Liver (tissue), 9 donors: ENCODE data around the gene PNMA1. TPM values are rescaled to one million over a fixed set of nuclear protein-coding genes. Genes with fewer than 3 reads are reported as not detected.

ENCODE experiments used
- DNase-seq: peaks from one replicate; pipeline ENCODE4 v3.0.0-alpha.2; 2017; ENCODE audit warnings: low spot score
- H3K27ac ChIP-seq, 2 donors: one replicate each; pipeline ENCODE4 v1.7.0; 2013; ENCODE audit warnings: inconsistent platforms in 2 of 2, low read length in 2 of 2, control low read depth in 1 of 2, low read depth in 1 of 2, mild to moderate bottlenecking in 1 of 2
- H3K27me3 ChIP-seq, 4 donors: one replicate each; pipeline versions ENCODE4 v1.6.1 to v1.7.0; 2013; ENCODE audit warnings: low read length in 3 of 4, inconsistent platforms in 1 of 4, mild to moderate bottlenecking in 1 of 4, moderate library complexity in 1 of 4; ENCODE audit not compliant: control insufficient read depth in 4 of 4, insufficient read depth in 4 of 4
- H3K36me3 ChIP-seq, 4 donors: one replicate each; pipeline versions ENCODE4 v1.6.1 to v1.7.0; 2013; ENCODE audit warnings: low read length in 3 of 4, mild to moderate bottlenecking in 3 of 4, low read depth in 1 of 4, moderate library complexity in 1 of 4; ENCODE audit not compliant: control insufficient read depth in 4 of 4, insufficient read depth in 3 of 4
- H3K4me1 ChIP-seq, 4 donors: one replicate each; pipeline versions ENCODE4 v1.6.1 to v1.7.0; 2013; ENCODE audit warnings: low read length in 3 of 4, mild to moderate bottlenecking in 3 of 4, moderate library complexity in 1 of 4; ENCODE audit not compliant: control insufficient read depth in 4 of 4, insufficient read depth in 4 of 4
- H3K4me3 ChIP-seq, 3 donors: one replicate each; pipeline versions ENCODE4 v1.6.1 to v1.7.0; 2013; ENCODE audit warnings: low read length in 3 of 3, control low read depth in 1 of 3, low read depth in 1 of 3, mild to moderate bottlenecking in 1 of 3
- H3K9ac ChIP-seq, 2 donors: one replicate each; pipeline ENCODE4 v1.7.0; 2013; ENCODE audit warnings: low read length in 2 of 2, mild to moderate bottlenecking in 2 of 2, moderate library complexity in 2 of 2, control low read depth in 1 of 2, low read depth in 1 of 2
- H3K9me3 ChIP-seq, 4 donors: one replicate each; pipeline versions ENCODE4 v1.6.1 to v1.7.0; 2013; ENCODE audit warnings: low read length in 3 of 4; ENCODE audit not compliant: control insufficient read depth in 4 of 4
- EGR1 ChIP-seq, 2 donors: IDR thresholded peaks; 2 replicates each; pipeline ENCODE4 v1.6.1; 2016 to 2018; ENCODE audit warnings: antibody characterized with exemption in 2 of 2, low read depth in 2 of 2
- FOXA2 ChIP-seq: IDR thresholded peaks from 2 replicates; pipeline ENCODE4 v1.6.1; 2016; ENCODE audit warnings: antibody characterized with exemption
- GABPA ChIP-seq, 2 donors: IDR thresholded peaks in 1 of 2; conservative IDR thresholded peaks in 1 of 2; 2 replicates each; pipeline ENCODE4 v1.6.1; 2016; ENCODE audit warnings: antibody characterized with exemption in 2 of 2, mild to moderate bottlenecking in 1 of 2, moderate library complexity in 1 of 2
- HNF4G ChIP-seq: IDR thresholded peaks from 2 replicates; pipeline ENCODE4 v1.6.1; 2016; ENCODE audit warnings: antibody characterized with exemption
- JUND ChIP-seq, 2 donors: IDR thresholded peaks; 2 replicates each; pipeline ENCODE4 v1.6.1; 2016; ENCODE audit warnings: antibody characterized with exemption in 2 of 2
- NR2F2 ChIP-seq: IDR thresholded peaks from 2 replicates; pipeline ENCODE4 v1.6.1; 2016; ENCODE audit warnings: antibody characterized with exemption
- SP1 ChIP-seq: IDR thresholded peaks from 2 replicates; pipeline ENCODE4 v1.6.1; 2018; ENCODE audit warnings: antibody characterized with exemption, mild to moderate bottlenecking
- TAF1 ChIP-seq: conservative IDR thresholded peaks from 2 replicates; pipeline ENCODE4 v1.6.1; 2016; ENCODE audit warnings: antibody characterized with exemption, mild to moderate bottlenecking
- WGBS: extraction: QIAGEN DNeasy Blood & Tissue Kit; methylation state at CpG from one replicate; pipeline ENCODE4 v1.1.7; 2013; 5-methylcytosine and 5-hydroxymethylcytosine counted together
- polyA plus RNA-seq, 2 donors: library from polyadenylated mRNA; stranded (reverse) in 1 of 2; unstranded in 1 of 2; fragments of 200-250 nt in 1 of 2; fragments of >200 nt in 1 of 2; fragmentation: Nextera tagmentation in 1 of 2; extraction: Ambion mirVana in 1 of 2; gene quantifications; one replicate each; pipeline versions ENCODE4 v1.2.1 to v1.2.3, GENCODE V29; 2013 to 2015
- total RNA-seq, 2 donors: library from RNA; depleted of rRNA; stranded (reverse); fragments of >200 nt; gene quantifications; one replicate each; pipeline ENCODE4 v1.2.3, GENCODE V29; 2014
- TF ChIP-seq, protein P1 (sequence below): IDR thresholded peaks from 2 replicates; pipeline ENCODE4 v1.6.1; 2016; ENCODE audit warnings: antibody characterized with exemption
- TF ChIP-seq, protein P2 (sequence below): IDR thresholded peaks from 2 replicates; pipeline ENCODE4 v1.6.1; 2016; ENCODE audit warnings: antibody characterized with exemption
- TF ChIP-seq, protein P3 (sequence below): IDR thresholded peaks from 2 replicates; pipeline ENCODE4 v1.6.1; 2016; ENCODE audit warnings: antibody characterized with exemption, mild to moderate bottlenecking
- TF ChIP-seq, protein P4 (sequence below): fragments of 150-350 bp; IDR thresholded peaks from 2 replicates; pipeline ENCODE4 v1.5.1; 2017; ENCODE audit warnings: improper control_type of control experiment, low read depth, low read length; ENCODE audit not compliant: missing input control
- donor health status: healthy.
- donor health status: healthy.
- donor health status: healthy.
- donor health status: healthy.
- donor health status: healthy.

PNMA1 gene
- total and polyA plus RNA-seq, 4 donors = 2.3 to 10.4 (median 3.4) TPM

DNA sequence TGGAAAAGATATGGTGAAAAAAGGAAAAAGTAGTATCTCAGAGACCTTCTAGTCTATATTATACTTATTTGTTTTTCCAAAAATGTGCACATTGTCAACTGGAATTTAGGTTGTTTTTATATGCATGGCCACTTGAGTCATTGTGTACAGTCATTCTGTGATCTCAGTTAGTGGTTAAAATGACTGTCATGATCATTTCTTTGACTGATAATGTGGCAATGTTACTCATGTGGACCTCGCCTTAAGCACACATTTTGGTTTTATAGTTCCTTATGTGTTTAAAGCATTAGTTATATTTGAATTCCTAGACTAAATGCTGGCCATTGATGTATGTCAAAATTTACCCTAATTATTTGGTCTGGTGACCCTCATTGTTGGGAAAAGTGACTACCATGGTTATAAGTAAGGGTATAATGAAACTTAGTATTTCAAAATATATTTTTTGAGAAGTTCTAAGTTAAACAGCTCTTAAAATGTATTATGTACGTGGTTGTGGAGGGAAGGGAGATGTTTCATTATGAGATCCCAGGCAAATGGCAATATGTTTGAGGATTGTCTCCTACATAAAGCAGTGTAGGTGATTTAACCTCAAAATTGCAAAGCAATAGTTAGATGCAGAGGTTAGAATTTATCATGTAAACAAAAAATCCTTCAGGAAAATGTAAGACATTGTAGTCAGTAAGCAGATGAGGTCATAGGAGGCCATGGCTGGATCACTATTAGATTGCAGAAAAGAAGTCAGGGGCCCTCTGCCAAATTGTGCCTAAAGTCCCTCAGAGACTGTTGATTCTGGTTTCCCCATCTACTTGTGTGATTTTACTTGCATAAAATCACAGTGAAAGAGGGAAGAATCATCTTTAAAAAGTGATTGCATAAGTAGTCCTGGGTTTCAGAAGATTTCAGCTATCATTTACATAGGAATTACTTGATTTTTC lies 17.5 kb downstream of the PNMA1 start:
- no peak overlapping the region for H3K27ac ChIP-seq
- H3K27me3 ChIP-seq = no peaks in the 10 kb centered on the region
- no peak overlapping the region for H3K4me3 ChIP-seq
- H3K9ac ChIP-seq = peak overlapping the region in 1 of 2 donors; percentile 7
- 92% methylated on average over 2 of the region's 2 CpGs for WGBS
- no peak for DNase-seq
- H3K4me1 ChIP-seq = no peaks in the 10 kb centered on the region
- H3K36me3 ChIP-seq = peaks cover 0 to 2% (median 0%) of the 10 kb centered on the region in 4 donors
- TF ChIP-seq, protein P1, sequence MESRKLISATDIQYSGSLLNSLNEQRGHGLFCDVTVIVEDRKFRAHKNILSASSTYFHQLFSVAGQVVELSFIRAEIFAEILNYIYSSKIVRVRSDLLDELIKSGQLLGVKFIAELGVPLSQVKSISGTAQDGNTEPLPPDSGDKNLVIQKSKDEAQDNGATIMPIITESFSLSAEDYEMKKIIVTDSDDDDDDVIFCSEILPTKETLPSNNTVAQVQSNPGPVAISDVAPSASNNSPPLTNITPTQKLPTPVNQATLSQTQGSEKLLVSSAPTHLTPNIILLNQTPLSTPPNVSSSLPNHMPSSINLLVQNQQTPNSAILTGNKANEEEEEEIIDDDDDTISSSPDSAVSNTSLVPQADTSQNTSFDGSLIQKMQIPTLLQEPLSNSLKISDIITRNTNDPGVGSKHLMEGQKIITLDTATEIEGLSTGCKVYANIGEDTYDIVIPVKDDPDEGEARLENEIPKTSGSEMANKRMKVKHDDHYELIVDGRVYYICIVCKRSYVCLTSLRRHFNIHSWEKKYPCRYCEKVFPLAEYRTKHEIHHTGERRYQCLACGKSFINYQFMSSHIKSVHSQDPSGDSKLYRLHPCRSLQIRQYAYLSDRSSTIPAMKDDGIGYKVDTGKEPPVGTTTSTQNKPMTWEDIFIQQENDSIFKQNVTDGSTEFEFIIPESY = no peak
- TF ChIP-seq GABPA (IDR thresholded peaks at IDR 0.05 in 1 of 2, conservative IDR thresholded peaks at IDR 0.05 in 1 of 2) = no peak
- TF ChIP-seq, protein P2, sequence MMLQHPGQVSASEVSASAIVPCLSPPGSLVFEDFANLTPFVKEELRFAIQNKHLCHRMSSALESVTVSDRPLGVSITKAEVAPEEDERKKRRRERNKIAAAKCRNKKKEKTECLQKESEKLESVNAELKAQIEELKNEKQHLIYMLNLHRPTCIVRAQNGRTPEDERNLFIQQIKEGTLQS = no peak
- no peaks in the 10 kb centered on the region for H3K9me3 ChIP-seq

DNA sequence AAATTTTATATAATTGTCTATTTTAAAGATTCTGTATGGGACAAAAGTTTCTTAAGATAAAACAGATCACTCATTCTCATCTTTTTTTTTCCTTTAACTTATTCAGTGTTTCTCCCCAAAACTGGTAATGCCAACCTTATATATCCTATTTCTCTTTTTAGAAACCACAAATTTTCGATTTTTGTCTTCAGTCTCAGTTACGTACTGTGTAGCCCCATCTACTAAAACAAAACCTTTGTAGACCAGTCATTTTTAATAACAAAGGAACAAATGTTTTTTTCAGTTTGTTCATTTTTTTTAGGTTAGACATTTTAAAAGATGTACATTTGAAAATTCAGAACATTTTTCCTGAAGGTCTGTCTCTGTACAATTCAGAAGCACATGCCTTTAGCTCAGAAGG lies 18.2 kb downstream of the PNMA1 start:
- H3K27ac ChIP-seq = no peak overlapping the region
- H3K9ac ChIP-seq = no peak overlapping the region
- H3K4me3 ChIP-seq = no peak overlapping the region
- DNase-seq = no peak
- H3K36me3 ChIP-seq = peaks cover 0 to 2% (median 0%) of the 10 kb centered on the region in 4 donors
- H3K27me3 ChIP-seq = no peaks in the 10 kb centered on the region
- WGBS = 89% methylated on average over 2 of the region's 2 CpGs
- H3K9me3 ChIP-seq = no peaks in the 10 kb centered on the region
- H3K4me1 ChIP-seq = no peaks in the 10 kb centered on the region
- no peak for TF ChIP-seq JUND (IDR thresholded peaks at IDR 0.05)
- no peak for TF ChIP-seq EGR1 (IDR thresholded peaks at IDR 0.05; ENCODE audit: low read depth in 2 of 2)
- TF ChIP-seq TAF1 = no peak
- TF ChIP-seq FOXA2 = no peak
- TF ChIP-seq HNF4G = no peak
- TF ChIP-seq, protein P3, sequence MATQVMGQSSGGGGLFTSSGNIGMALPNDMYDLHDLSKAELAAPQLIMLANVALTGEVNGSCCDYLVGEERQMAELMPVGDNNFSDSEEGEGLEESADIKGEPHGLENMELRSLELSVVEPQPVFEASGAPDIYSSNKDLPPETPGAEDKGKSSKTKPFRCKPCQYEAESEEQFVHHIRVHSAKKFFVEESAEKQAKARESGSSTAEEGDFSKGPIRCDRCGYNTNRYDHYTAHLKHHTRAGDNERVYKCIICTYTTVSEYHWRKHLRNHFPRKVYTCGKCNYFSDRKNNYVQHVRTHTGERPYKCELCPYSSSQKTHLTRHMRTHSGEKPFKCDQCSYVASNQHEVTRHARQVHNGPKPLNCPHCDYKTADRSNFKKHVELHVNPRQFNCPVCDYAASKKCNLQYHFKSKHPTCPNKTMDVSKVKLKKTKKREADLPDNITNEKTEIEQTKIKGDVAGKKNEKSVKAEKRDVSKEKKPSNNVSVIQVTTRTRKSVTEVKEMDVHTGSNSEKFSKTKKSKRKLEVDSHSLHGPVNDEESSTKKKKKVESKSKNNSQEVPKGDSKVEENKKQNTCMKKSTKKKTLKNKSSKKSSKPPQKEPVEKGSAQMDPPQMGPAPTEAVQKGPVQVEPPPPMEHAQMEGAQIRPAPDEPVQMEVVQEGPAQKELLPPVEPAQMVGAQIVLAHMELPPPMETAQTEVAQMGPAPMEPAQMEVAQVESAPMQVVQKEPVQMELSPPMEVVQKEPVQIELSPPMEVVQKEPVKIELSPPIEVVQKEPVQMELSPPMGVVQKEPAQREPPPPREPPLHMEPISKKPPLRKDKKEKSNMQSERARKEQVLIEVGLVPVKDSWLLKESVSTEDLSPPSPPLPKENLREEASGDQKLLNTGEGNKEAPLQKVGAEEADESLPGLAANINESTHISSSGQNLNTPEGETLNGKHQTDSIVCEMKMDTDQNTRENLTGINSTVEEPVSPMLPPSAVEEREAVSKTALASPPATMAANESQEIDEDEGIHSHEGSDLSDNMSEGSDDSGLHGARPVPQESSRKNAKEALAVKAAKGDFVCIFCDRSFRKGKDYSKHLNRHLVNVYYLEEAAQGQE = no peak

DNA sequence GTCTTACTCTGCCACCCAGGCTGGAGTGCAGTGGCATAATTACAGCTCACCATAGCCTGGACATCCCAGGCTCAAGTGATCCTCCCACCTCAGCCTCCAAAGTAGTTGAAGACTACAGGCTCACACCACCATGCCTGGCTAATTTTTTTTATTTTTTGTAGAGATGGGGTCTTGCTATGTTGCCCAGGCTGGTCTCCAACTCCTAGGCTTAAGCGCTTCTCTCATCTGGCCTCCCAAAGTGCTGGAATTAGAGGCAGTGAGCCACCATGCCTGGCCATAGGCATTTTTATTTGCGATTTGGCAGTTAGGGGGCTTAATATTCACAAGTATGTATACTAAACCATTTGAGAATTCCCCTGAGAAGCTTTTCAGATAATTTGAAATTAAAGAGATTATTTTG lies 19.1 kb downstream of the PNMA1 start:
- Histone ChIP-seq H3K9ac (no peak overlapping the region), H3K27me3 (no peaks in the 10 kb centered on the region), H3K9me3 (no peaks in the 10 kb centered on the region), H3K4me3 (no peak overlapping the region), H3K4me1 (no peaks in the 10 kb centered on the region), H3K27ac (no peak overlapping the region), H3K36me3 (peaks cover 0 to 2% (median 0%) of the 10 kb centered on the region in 4 donors)
- DNase-seq = no peak
- 100% methylated on average over 2 of the region's 2 CpGs for WGBS
- TF ChIP-seq, protein P3 = no peak
- TF ChIP-seq NR2F2 (no peak), SP1 (no peak)
- TF ChIP-seq, protein P4, sequence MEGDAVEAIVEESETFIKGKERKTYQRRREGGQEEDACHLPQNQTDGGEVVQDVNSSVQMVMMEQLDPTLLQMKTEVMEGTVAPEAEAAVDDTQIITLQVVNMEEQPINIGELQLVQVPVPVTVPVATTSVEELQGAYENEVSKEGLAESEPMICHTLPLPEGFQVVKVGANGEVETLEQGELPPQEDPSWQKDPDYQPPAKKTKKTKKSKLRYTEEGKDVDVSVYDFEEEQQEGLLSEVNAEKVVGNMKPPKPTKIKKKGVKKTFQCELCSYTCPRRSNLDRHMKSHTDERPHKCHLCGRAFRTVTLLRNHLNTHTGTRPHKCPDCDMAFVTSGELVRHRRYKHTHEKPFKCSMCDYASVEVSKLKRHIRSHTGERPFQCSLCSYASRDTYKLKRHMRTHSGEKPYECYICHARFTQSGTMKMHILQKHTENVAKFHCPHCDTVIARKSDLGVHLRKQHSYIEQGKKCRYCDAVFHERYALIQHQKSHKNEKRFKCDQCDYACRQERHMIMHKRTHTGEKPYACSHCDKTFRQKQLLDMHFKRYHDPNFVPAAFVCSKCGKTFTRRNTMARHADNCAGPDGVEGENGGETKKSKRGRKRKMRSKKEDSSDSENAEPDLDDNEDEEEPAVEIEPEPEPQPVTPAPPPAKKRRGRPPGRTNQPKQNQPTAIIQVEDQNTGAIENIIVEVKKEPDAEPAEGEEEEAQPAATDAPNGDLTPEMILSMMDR = no peak
- TF ChIP-seq, protein P1 = no peak
